Adipocyte (in vitro differentiated cells): ENCODE results near the gene DLG2.
"Not testable (repeated sequence)": the region's sequence is repeated elsewhere in the genome, so short reads cannot be mapped to it uniquely, and the experiment has no call there.

Source experiments
- DNase-seq: peaks from one replicate; pipeline ENCODE4 v3.0.0-alpha.2; 2015; ENCODE audit warnings: low read depth
- H3K27me3 ChIP-seq: replicated peaks from 2 replicates; pipeline ENCODE4 v1.7.0; 2013; ENCODE audit warnings: mild to moderate bottlenecking, low read length, moderate library complexity; ENCODE audit not compliant: control insufficient read depth, insufficient read depth
- H3K36me3 ChIP-seq: 2 replicates; pipeline ENCODE4 v1.7.0; 2013; ENCODE audit warnings: low read length, mild to moderate bottlenecking, moderate library complexity; ENCODE audit not compliant: control insufficient read depth, insufficient read depth, severe bottlenecking
- H3K4me1 ChIP-seq: 2 replicates; pipeline ENCODE4 v1.7.0; 2013; ENCODE audit warnings: mild to moderate bottlenecking, low read length, moderate library complexity; ENCODE audit not compliant: control insufficient read depth, insufficient read depth
- H3K4me3 ChIP-seq: 2 replicates; pipeline ENCODE4 v1.7.0; 2013; ENCODE audit warnings: mild to moderate bottlenecking, low read length, moderate library complexity
- H3K9ac ChIP-seq: 2 replicates; pipeline ENCODE4 v1.7.0; 2013; ENCODE audit warnings: mild to moderate bottlenecking, low read length, moderate library complexity
- H3K9me3 ChIP-seq: 2 replicates; pipeline ENCODE4 v1.7.0; 2013; ENCODE audit warnings: mild to moderate bottlenecking, low read length, moderate library complexity; ENCODE audit not compliant: control insufficient read depth

DLG2 gene

DNA sequence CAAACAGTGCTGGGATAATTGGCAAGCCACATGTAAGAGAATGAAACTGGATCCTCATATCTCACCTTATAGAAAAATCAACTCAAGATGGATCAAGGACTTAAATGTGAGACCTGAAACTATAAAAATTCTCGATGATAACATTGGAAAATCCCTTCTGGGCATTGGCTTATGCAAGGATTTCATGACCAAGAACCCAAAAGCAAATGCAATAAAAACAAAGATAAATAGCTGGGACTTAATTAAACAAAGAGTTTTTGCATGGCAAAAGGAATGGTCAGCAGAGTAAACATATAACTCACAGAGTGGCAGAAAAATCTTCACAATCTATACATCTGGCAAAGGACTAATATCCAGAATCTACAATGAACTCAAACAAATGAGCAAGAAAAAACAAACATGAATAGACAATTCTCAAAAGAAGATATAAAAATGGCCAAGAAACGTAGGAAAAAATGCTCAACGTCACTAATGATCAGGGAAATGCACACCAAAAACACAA is 639.4 kb downstream of the DLG2 start:
- not testable (repeated sequence) for H3K9me3 ChIP-seq, H3K36me3 ChIP-seq, H3K27me3 ChIP-seq, H3K4me3 ChIP-seq, H3K4me1 ChIP-seq, H3K9ac ChIP-seq, DNase-seq

DNA sequence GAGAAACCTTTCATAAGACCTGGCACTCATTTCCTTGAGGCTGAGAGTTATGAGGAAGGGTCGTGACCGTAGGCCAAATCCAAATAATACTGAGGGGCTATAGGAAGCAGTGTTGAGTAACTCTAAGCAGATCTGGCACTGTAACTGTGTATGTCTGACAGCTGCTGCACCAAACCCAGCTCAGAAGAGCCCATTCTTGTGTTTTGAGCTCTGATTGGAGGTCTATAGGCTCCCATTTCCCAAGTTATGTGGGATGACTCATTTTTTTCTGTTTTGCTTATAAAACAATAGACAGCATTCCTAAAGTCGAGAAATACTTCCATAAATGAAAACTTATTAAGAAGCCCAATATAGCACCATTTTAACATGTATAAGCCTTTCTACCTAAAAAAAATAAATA is 645.8 kb downstream of the DLG2 start:
- no peaks in the 10 kb centered on the region for H3K4me1 ChIP-seq
- peaks cover 9% of the 10 kb centered on the region for H3K9me3 ChIP-seq
- no peak overlapping the region for H3K4me3 ChIP-seq
- H3K27me3 ChIP-seq = no peaks in the 10 kb centered on the region
- H3K36me3 ChIP-seq = no peaks in the 10 kb centered on the region
- H3K9ac ChIP-seq = no peak overlapping the region
- no peak for DNase-seq

DNA sequence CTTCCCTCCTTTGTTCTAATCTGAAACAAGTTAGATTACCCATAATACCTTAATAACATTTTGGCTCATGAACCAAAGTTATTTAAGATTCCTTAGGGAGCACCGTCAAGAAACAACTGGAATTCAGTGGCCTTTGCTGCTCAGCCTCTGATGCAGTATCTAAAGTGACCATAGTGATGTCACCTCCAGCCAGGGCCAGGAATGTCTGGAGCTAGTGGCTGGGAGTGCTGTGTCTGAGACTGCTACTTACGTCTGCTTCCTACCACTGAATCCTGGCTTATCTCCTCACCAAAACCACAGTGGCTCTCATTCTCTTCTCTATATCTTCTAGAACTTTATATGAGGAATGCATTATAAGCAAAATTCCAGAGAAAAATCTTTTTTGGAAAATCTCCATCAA is 658.0 kb downstream of the DLG2 start:
- Histone ChIP-seq H3K36me3 (no peaks in the 10 kb centered on the region), H3K4me1 (no peaks in the 10 kb centered on the region), H3K4me3 (no peak overlapping the region), H3K9me3 (no peaks in the 10 kb centered on the region), H3K9ac (no peak overlapping the region), H3K27me3 (no peaks in the 10 kb centered on the region)
- no peak for DNase-seq

DNA sequence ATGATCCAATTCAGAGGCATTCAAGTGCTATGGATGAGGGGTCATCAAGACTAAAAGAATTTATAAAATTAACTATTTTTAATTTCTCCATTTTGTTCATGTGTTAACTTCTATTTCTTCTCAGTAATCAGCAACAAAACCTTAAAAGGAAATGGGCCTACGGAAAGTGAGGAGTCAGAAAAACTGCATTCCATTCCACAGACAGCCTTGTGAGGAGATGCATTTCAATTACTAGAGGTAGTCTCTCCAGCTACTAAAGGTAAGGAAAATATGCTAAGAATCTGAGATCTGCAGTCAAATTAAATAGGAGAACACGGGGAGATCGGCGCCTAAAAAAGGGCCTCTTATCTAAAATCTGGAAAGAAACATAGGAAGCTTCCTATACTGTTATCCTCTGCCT is 661.7 kb downstream of the DLG2 start:
- Histone ChIP-seq H3K4me3 (no peak overlapping the region), H3K4me1 (no peaks in the 10 kb centered on the region)

DNA sequence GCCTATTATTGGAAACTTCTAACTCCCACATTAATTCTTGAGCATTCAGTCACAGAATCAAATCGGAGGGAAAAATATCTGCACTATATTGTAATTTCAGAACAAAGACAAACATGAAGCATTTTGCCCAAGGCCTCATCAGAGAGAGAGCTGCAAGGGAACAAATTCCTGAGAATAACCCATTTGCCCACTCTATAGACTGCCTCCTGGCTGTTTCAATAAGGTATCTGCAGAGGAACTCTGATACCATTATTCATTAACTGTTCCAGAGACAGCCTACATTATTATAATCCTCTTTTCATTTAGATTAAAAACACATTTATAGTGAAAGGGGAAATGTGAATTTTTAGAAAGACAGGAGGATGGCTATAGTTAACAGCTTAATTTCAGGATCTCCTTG is 663.9 kb downstream of the DLG2 start:
- no peaks in the 10 kb centered on the region for H3K4me1 ChIP-seq
- H3K4me3 ChIP-seq = no peak overlapping the region
- no peak overlapping the region for H3K9ac ChIP-seq
- peak; percentile 15 for DNase-seq
- no peaks in the 10 kb centered on the region for H3K9me3 ChIP-seq
- no peaks in the 10 kb centered on the region for H3K27me3 ChIP-seq
- H3K36me3 ChIP-seq = no peaks in the 10 kb centered on the region

More for the DNA sequence above, 661.7 kb downstream of the DLG2 start:
- no peaks in the 10 kb centered on the region for H3K27me3 ChIP-seq
- no peaks in the 10 kb centered on the region for H3K36me3 ChIP-seq
- H3K9ac ChIP-seq = no peak overlapping the region
- no peaks in the 10 kb centered on the region for H3K9me3 ChIP-seq
- no peak for DNase-seq

DNA sequence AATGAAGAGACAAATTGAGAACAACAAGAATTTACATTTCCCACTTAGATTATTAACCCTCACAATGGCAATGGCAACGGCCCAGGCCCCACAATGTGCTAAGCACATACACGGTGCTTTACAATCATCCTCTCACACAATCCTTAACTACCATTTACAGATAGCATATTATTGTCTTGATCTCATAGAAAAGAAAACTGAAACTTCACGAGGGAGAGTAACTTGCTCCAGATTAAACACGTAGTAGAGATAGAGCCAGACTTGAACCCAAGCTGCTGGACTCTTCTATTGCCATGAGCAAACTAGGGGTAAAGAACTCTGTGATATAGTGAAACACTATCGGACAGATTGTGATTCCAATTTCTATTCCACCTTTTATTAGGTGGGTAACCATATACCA is 665.1 kb downstream of the DLG2 start:
- no peaks in the 10 kb centered on the region for H3K9me3 ChIP-seq
- no peak overlapping the region for H3K4me3 ChIP-seq
- no peaks in the 10 kb centered on the region for H3K36me3 ChIP-seq
- DNase-seq = no peak
- no peak overlapping the region for H3K9ac ChIP-seq
- no peaks in the 10 kb centered on the region for H3K27me3 ChIP-seq
- no peaks in the 10 kb centered on the region for H3K4me1 ChIP-seq

DNA sequence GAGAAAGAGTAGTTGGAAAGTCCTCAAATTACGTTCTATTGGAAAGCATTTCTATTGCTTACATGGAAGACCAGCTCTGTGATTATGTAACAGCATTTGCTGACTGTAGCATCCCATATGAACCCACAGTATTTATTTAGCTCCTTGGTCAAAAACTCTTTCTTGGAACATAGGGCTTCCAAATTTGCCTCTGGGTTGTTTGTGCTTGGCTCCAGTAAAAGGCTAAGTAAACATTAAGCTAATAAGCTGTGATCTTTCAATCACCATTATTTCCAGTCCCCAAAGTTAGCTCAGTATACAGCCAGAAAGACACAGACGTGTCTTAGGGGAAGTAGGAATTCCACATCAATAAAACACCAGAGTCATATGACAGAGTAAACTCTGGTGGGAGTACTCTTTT is 668.8 kb downstream of the DLG2 start:
- Histone ChIP-seq H3K9me3 (no peaks in the 10 kb centered on the region), H3K36me3 (no peaks in the 10 kb centered on the region), H3K27me3 (no peaks in the 10 kb centered on the region), H3K9ac (no peak overlapping the region), H3K4me1 (no peaks in the 10 kb centered on the region), H3K4me3 (no peak overlapping the region)
- DNase-seq = no peak

DNA sequence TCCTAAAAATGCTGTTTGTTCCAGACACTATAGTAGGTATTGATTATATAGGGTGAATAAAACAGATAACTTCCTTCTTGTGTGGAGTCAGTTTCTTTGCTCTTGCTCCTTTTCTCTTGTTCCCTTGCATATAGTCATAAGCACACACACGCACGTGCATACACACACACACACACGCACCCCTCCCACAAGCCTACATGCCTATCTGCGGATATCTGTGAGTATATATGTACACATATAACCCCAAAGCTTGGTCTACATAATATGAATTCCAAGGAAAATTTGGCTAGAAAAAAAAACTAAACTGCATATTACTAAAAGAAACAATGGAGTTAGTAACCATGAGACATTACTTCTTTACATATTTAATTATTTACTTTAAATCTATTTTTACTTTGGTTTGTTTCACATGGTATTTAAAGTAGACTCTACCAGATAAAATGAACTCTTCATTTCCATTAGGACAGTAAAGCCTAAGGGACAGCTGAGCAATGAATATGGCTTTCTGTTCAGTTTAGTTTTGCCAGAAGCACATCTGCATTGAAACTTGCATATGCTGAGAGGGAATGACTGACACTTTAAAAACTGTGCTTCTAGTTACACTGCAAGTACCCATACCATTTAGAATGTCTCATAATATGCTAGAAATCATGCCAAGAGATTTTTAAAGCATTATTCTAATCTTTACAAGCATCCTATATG is 676.4 kb downstream of the DLG2 start:
- no peaks in the 10 kb centered on the region for H3K9me3 ChIP-seq
- H3K27me3 ChIP-seq = no peaks in the 10 kb centered on the region
- peaks cover 7% of the 10 kb centered on the region for H3K4me1 ChIP-seq
- no peak for DNase-seq
- no peak overlapping the region for H3K4me3 ChIP-seq
- no peak overlapping the region for H3K9ac ChIP-seq
- no peaks in the 10 kb centered on the region for H3K36me3 ChIP-seq

DNA sequence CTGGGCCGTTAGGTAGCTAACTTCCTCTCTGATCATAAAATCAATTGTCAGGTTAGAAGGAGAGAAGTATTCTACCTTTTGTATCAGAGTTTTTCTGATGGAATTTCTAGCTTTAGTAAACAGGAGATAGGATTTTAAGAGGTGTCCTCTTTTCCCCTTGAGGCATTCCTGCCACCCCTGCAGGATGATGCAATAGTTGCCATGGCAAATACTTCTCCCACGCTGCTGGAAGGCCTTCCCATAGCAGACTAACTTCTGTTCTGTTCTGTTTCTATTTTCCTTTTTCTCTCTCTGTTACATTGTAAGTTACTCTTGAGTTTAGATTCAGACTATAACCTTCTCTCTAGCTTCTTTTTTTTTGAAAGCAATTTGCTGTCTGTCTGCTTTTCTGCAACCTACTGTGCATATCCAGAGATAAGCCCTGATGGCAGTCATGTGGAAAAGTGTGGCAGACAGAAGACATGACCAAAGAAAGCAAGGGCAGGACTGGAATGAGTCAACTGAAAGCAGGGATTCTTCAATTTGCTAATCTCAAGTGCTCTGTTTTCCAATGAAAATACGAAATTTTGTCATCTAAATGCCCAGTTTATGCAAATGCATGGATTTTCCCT is 679.1 kb downstream of the DLG2 start:
- H3K4me1 ChIP-seq = peaks cover 7% of the 10 kb centered on the region
- peaks cover 3% of the 10 kb centered on the region for H3K9me3 ChIP-seq
- no peak overlapping the region for H3K4me3 ChIP-seq
- DNase-seq = peak; percentile 73
- H3K36me3 ChIP-seq = no peaks in the 10 kb centered on the region
- H3K9ac ChIP-seq = no peak overlapping the region
- H3K27me3 ChIP-seq = no peaks in the 10 kb centered on the region

DNA sequence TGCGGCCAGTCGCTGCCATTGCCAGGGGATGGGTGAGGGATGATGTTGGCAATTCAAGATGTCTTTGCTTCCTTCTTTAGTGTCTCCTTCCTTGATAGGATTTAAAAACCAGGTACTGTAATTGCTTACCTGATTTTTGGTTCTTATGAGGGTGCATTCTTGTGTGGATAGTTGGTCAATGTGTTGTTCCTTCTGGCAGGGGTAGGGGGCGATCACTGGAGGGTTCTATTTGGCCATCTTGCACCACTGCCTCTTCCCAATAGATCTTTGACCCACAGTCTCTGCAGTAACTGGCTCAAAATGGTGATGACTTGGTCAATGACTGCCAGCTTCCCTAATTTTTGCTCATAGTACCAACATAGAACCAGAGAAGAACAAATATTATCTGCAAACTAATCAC is 680.1 kb downstream of the DLG2 start:
- no peak overlapping the region for H3K4me3 ChIP-seq
- DNase-seq = no peak
- no peaks in the 10 kb centered on the region for H3K36me3 ChIP-seq
- no peaks in the 10 kb centered on the region for H3K27me3 ChIP-seq
- peaks cover 3% of the 10 kb centered on the region for H3K9me3 ChIP-seq
- H3K4me1 ChIP-seq = peaks cover 7% of the 10 kb centered on the region
- H3K9ac ChIP-seq = no peak overlapping the region

DNA sequence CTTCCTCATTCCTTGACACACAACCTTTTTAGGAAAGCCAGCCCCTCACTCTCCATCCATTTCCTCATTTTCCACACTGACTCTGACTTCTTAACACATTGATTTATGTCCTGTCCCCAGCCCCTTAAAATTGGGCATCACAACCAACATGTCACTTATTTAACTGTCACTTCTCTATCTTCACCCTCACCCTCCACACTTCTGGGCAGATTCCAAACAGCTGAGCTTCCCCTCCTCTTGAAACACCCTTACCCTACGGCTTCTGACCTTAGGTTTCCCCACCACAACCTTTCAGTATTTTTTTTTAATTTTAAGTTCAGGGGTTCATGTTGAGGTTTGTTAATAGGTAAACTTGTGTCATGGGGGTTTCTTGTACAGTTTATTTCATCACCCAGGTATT is 696.3 kb downstream of the DLG2 start:
- H3K9me3 ChIP-seq = peaks cover 6% of the 10 kb centered on the region
- no peaks in the 10 kb centered on the region for H3K36me3 ChIP-seq
- no peaks in the 10 kb centered on the region for H3K4me1 ChIP-seq
- DNase-seq = no peak
- no peak overlapping the region for H3K9ac ChIP-seq
- H3K4me3 ChIP-seq = no peak overlapping the region
- H3K27me3 ChIP-seq = no peaks in the 10 kb centered on the region

DNA sequence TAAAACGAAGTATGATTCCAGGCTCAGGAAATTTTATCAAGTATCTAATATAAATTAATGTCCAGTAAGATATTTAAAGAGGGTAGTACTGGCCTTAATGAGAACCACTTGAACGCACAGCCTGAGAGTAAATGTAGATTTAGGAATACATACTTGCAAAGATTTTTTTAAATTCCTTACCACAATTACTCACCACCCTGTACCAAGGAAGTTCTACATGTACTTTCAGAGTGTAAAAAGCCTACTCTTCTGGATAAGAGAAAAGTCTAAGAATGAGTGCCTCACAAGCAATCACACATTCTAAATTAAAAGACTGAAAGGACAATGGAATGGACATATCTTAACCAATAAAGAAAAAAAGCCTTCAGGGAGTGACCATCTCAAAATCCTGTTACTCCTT is 697.4 kb downstream of the DLG2 start:
- Histone ChIP-seq H3K4me1 (no peaks in the 10 kb centered on the region), H3K9ac (no peak overlapping the region), H3K36me3 (no peaks in the 10 kb centered on the region), H3K4me3 (no peak overlapping the region), H3K9me3 (peaks cover 10% of the 10 kb centered on the region), H3K27me3 (no peaks in the 10 kb centered on the region)
- DNase-seq = peak; percentile 12
